CD4-positive, alpha-beta memory T cell (primary cell): ENCODE results near the gene REV1. TPM values are rescaled to one million over a fixed set of nuclear protein-coding genes. Genes with fewer than 3 reads are reported as not detected.
"Not testable (repeated sequence)": the region's sequence is repeated elsewhere in the genome, so short reads cannot be mapped to it uniquely, and the experiment has no call there.

Experiments
- CTCF ChIA-PET: fragments of 350-600 bp; sonication (Branson Sonifier 250); formaldehyde crosslinking; loops from one replicate; lab custom pipeline; 2021; ENCODE audit warnings: inconsistent platforms; ENCODE audit not compliant: partially characterized antibody; lab: Charles Lee
- POLR2A ChIA-PET: fragments of 350-600 bp; sonication (Branson Sonifier 250); formaldehyde crosslinking; loops from one replicate; lab custom pipeline; 2021; ENCODE audit not compliant: partially characterized antibody; lab: Charles Lee
- DNase-seq, 5 donors: peaks; one replicate each; pipeline versions ENCODE4 v3.0.0 to v3.0.0-alpha.2; 2020 to 2022; ENCODE audit warnings: mixed read lengths in 1 of 5
- H3K27ac ChIP-seq: one replicate; pipeline ENCODE4 v1.7.0; 2013; ENCODE audit warnings: low read depth, low read length
- H3K27me3 ChIP-seq: 2 replicates; pipeline ENCODE4 v1.7.0; 2013; ENCODE audit warnings: mild to moderate bottlenecking, low read length, moderate library complexity; ENCODE audit not compliant: insufficient read depth
- H3K36me3 ChIP-seq: 2 replicates; pipeline ENCODE4 v1.7.0; 2013; ENCODE audit warnings: mild to moderate bottlenecking, low read length, moderate library complexity; ENCODE audit not compliant: insufficient read depth
- H3K4me1 ChIP-seq: 2 replicates; pipeline ENCODE4 v1.7.0; 2013; ENCODE audit warnings: mild to moderate bottlenecking, low read length, moderate library complexity; ENCODE audit not compliant: insufficient read depth
- H3K4me3 ChIP-seq, 2 donors: one replicate each; pipeline ENCODE4 v1.7.0; 2013; ENCODE audit warnings: low read length in 2 of 2, mild to moderate bottlenecking in 1 of 2
- H3K9me3 ChIP-seq, 2 donors: one replicate each; pipeline ENCODE4 v1.7.0; 2013; ENCODE audit warnings: low read length in 2 of 2, control low read depth in 1 of 2; ENCODE audit not compliant: control insufficient read depth in 1 of 2
- H3K27ac Mint-ChIP-seq, 7 donors: one replicate each; pipeline ENCODE4 v1.8.0; 2020 to 2021; ENCODE audit warnings: mixed read lengths in 7 of 7, mild to moderate bottlenecking in 6 of 7, inconsistent platforms in 3 of 7, moderate library complexity in 3 of 7
- H3K27me3 Mint-ChIP-seq, 2 donors: one replicate each; pipeline ENCODE4 v1.8.0; 2020 to 2021; ENCODE audit warnings: mixed read lengths in 2 of 2
- H3K36me3 Mint-ChIP-seq, 2 donors: one replicate each; pipeline ENCODE4 v1.8.0; 2020 to 2021; ENCODE audit warnings: mixed read lengths in 2 of 2, inconsistent platforms in 1 of 2, mild to moderate bottlenecking in 1 of 2
- H3K4me1 Mint-ChIP-seq, 4 donors: one replicate each; pipeline ENCODE4 v1.8.0; 2020 to 2021; ENCODE audit warnings: mixed read lengths in 4 of 4, mild to moderate bottlenecking in 1 of 4
- H3K4me3 Mint-ChIP-seq, 8 donors: one replicate each; pipeline ENCODE4 v1.8.0; 2020 to 2021; ENCODE audit warnings: mixed read lengths in 8 of 8, mild to moderate bottlenecking in 7 of 8, moderate library complexity in 6 of 8, inconsistent platforms in 3 of 8
- H3K9me3 Mint-ChIP-seq, 8 donors: one replicate each; pipeline ENCODE4 v1.8.0; 2020 to 2021; ENCODE audit warnings: mixed read lengths in 8 of 8, mild to moderate bottlenecking in 5 of 8, inconsistent platforms in 3 of 8, moderate library complexity in 1 of 8
- intact Hi-C: fragments of 100-400 bp; cut with micrococcal nuclease; formaldehyde crosslinking; loops from one replicate; pipeline ENCODE4 v1.15.1; 2023
- polyA plus RNA-seq, 2 donors: library from polyadenylated mRNA; unstranded; fragments of 300-500 nt; fragmentation: Illumina TruSeq; gene quantifications; one replicate each; pipeline ENCODE4 v1.2.3, GENCODE V29; 2021
- total RNA-seq, 2 experiments: library from RNA; stranded (reverse); gene quantifications; one replicate each; pipeline ENCODE4 v1.2.3, GENCODE V29; 2021

The REV1 gene
- total and polyA plus RNA-seq, 4 experiments from 2014 or later = 17.0 to 62.0 (median 41.2) TPM

DNA sequence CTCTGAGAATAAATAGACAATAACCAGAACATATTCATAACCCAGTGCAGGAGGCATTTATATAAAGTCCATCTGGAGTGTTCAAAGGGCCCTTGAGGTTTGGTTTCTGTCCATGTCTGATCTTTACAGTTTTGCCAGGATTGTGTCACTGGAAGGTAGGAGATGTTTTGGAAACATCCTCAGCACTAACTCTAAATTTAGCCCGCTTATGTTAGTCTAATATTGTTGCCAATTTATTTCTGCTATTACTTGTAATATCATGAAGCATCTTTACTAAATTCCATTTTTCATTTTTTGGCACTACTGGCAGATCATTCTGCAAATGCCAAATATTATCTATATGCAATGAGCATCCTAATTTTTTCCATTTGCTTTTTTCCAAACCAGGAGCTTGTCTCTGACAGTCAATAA lies 22.4 kb upstream of the REV1 start:
- ChIA-PET POLR2A (no interaction called here), CTCF (no interaction called here)
- no peaks in the 10 kb centered on the region for H3K4me1 ChIP-seq
- H3K9me3 Mint-ChIP-seq = no peaks in the 10 kb centered on the region
- H3K27ac ChIP-seq = no peak overlapping the region
- peaks cover 2% of the 10 kb centered on the region in 2 donors for H3K27me3 Mint-ChIP-seq
- intact Hi-C loops = no loop called here
- H3K36me3 ChIP-seq = no peaks in the 10 kb centered on the region
- H3K27ac Mint-ChIP-seq = no peak overlapping the region
- no peaks in the 10 kb centered on the region for H3K4me1 Mint-ChIP-seq
- no peaks in the 10 kb centered on the region for H3K36me3 Mint-ChIP-seq
- no peaks in the 10 kb centered on the region for H3K9me3 ChIP-seq
- no peak for DNase-seq
- no peaks in the 10 kb centered on the region for H3K27me3 ChIP-seq
- no peak overlapping the region for H3K4me3 Mint-ChIP-seq
- H3K4me3 ChIP-seq = no peak overlapping the region

DNA sequence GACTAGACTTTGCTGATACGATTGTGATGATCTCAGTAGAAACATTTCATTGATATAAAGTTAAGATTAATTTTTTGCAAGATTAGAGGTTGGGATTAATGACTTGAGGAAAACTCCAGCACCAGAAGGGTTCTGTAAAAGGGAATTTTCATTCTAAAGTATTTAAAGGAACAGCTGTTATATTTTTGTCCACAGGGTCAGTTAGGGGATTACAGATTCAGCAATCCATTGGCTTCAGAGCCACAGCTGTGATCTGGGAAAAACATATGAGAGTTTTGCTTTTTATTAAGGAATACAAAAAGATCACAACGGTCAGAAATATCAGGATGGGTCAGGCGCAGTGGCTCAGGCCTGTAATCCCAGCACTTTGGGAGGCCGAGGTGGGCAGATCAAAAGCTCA lies 19.6 kb upstream of the REV1 start:
- Histone ChIP-seq H3K4me1 (peaks cover 7% of the 10 kb centered on the region), H3K27me3 (no peaks in the 10 kb centered on the region), H3K36me3 (no peaks in the 10 kb centered on the region), H3K9me3 (no peaks in the 10 kb centered on the region), H3K4me3 (no peak overlapping the region), H3K27ac (no peak overlapping the region)
- CTCF ChIA-PET = no interaction called here
- H3K27me3 Mint-ChIP-seq = peaks cover 0 to 1% of the 10 kb centered on the region in 2 donors
- H3K27ac Mint-ChIP-seq = no peak overlapping the region
- no peak overlapping the region for H3K4me3 Mint-ChIP-seq
- no peaks in the 10 kb centered on the region for H3K9me3 Mint-ChIP-seq
- POLR2A ChIA-PET = no interaction called here
- no peaks in the 10 kb centered on the region for H3K36me3 Mint-ChIP-seq
- intact Hi-C loops = no loop called here
- no peak for DNase-seq
- H3K4me1 Mint-ChIP-seq = peaks cover 5 to 14% (median 10%) of the 10 kb centered on the region in 4 donors

DNA sequence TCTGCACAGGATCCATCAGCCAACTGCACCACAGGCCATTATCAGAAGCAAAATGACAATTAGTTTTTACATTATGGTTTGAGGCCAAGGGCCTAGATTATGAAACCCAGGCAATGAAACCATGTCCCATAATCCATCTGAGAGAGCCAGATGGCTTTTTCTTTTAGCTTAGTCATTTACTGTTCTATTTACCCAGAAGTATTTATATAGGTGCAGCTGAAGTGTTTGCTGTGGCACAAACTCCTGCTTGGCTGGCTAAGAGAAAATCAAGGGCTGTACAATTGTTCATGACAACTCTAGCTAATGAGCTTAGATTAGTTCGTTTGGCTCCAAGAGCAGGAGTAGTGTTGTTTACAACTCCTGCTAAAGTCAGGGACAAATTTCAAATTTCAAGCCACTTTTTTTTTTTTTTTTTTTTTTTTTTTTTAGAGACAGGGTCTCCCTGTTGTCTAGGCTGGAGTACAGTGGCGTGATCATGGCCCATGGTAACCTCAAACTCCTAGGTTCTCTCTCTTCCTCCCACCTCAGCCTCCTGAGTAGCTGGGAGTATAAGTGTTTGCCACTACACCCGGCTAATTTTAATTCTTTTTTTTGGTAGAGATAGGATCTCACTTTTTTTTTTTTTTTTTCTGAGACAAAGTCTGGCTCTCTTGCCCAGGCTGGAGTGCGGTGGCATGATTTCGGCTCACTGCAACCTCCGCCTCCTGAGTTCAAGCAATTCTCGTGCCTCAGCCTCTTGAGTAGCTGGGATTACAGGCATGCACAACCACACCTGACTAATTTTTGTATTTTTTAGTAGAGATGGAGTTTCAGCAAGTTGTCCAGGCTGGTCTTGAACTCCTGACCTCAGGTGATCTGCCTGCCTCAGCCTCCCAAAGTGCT lies 18.4 kb upstream of the REV1 start:
- CTCF ChIA-PET = interaction anchor here (0.7 kb wide), 1 partner anchor 1777 kb away, joined by 3 read pairs; no protein-coding TSS in a partner anchor
- POLR2A ChIA-PET = no interaction called here
- no peak for DNase-seq
- Histone ChIP-seq H3K27me3 (no peaks in the 10 kb centered on the region), H3K36me3 (no peaks in the 10 kb centered on the region), H3K27ac (no peak overlapping the region), H3K4me1 (peaks cover 7% of the 10 kb centered on the region), H3K9me3 (no peaks in the 10 kb centered on the region), H3K4me3 (no peak overlapping the region)
- no peaks in the 10 kb centered on the region for H3K9me3 Mint-ChIP-seq
- H3K36me3 Mint-ChIP-seq = no peaks in the 10 kb centered on the region
- H3K4me1 Mint-ChIP-seq = peaks cover 7 to 18% (median 13%) of the 10 kb centered on the region in 4 donors
- peaks cover 0 to 1% of the 10 kb centered on the region in 2 donors for H3K27me3 Mint-ChIP-seq
- H3K4me3 Mint-ChIP-seq = no peak overlapping the region
- intact Hi-C loops = no loop called here
- no peak overlapping the region for H3K27ac Mint-ChIP-seq

DNA sequence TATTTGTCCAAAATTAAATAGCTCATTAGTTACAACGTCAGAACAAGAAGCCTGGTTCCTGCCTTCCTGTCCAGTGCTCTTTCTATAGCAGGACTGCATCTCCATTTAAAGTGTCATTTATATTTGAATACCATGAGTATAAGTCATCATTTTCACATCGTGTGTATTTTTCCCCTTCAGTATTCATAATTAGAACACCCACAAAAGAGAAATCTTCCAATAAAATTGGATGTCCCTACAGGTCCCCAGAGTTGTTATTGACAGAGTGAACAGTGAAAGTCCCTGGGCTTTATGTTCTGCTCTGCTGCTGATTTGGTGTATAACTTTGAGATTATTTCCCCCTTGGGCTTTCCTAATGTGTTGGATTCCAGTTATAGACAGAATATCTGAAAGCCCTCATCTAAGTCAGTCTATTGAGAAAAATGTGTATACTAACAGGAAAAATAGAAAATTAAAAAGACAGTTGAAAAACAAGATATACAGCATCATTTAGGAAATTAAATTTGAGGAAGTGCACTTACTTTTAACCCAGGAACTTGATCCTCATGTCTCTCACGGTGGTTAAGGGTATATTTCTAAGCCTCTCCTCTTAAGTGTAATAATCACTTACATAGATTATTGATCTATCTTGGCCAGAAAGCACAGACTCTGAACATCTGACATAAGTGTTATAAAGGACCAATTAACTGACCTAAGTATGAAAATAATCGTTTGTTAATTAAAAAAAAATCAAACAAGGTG lies 15.2 kb upstream of the REV1 start:
- peaks cover 7 to 18% (median 13%) of the 10 kb centered on the region in 4 donors for H3K4me1 Mint-ChIP-seq
- H3K27me3 Mint-ChIP-seq = peaks cover 0 to 1% of the 10 kb centered on the region in 2 donors
- ChIA-PET POLR2A (no interaction called here), CTCF (interaction anchor here (0.9 kb wide), 1 partner anchor 1032 kb away, joined by 3 read pairs; no protein-coding TSS in a partner anchor)
- no peaks in the 10 kb centered on the region for H3K36me3 ChIP-seq
- DNase-seq = no peak
- intact Hi-C loops = no loop called here
- no peaks in the 10 kb centered on the region for H3K27me3 ChIP-seq
- H3K9me3 Mint-ChIP-seq = no peaks in the 10 kb centered on the region
- no peaks in the 10 kb centered on the region for H3K9me3 ChIP-seq
- H3K27ac ChIP-seq = no peak overlapping the region
- no peak overlapping the region for H3K4me3 ChIP-seq
- peak overlapping the region in 2 of 7 donors; percentile 26 to 74 for H3K27ac Mint-ChIP-seq
- H3K4me1 ChIP-seq = peaks cover 7% of the 10 kb centered on the region
- peak overlapping the region in 4 of 8 donors; percentile 1 to 55 (median 40) for H3K4me3 Mint-ChIP-seq
- H3K36me3 Mint-ChIP-seq = no peaks in the 10 kb centered on the region

DNA sequence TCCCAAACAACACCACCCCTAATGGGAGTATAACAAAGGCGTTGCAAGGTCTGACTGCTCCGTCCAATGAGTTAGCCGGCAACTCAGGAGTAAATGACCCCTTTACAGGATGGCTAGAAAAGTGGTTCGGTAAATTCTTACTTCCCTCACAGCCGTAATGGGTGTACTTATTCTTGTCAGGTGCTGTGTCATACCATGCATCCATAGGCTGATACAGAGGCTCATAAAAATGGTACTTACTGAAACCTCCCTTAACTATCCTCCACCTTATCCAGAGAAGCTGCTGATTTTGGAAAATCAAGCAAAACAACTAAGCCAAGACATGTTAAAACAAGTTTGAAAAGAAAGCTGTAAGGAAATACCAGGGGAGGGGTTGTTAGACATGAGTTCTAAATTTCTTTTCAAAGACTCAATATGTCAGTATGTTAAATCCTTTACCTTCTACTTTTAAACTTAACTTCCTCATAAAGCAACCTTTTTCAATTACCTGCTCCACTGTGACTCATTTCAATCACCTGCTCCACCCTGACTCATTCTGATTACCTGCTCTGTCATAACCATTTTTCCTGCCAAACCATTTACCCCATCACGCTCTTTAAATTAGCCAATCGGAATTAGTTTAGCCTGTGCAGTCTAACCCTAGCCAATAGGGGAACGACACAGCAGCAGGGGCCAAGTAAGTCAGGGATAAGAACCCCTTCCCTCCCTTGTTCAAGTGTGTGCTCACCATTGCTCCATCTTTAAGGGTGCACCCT lies 14.0 kb upstream of the REV1 start:
- DNase-seq, intact Hi-C loops, H3K27ac ChIP-seq, H3K4me3 ChIP-seq, POLR2A ChIA-PET, H3K36me3 Mint-ChIP-seq, H3K9me3 ChIP-seq, H3K36me3 ChIP-seq, H3K9me3 Mint-ChIP-seq, H3K4me1 ChIP-seq, H3K27me3 ChIP-seq, H3K27me3 Mint-ChIP-seq, CTCF ChIA-PET: not testable (repeated sequence)
- Mint-ChIP-seq H3K27ac (peak overlapping the region in 1 of 7 donors; percentile 16), H3K4me1 (peaks cover 7 to 18% (median 13%) of the 10 kb centered on the region in 4 donors), H3K4me3 (peak overlapping the region in 1 of 8 donors; percentile 22)

DNA sequence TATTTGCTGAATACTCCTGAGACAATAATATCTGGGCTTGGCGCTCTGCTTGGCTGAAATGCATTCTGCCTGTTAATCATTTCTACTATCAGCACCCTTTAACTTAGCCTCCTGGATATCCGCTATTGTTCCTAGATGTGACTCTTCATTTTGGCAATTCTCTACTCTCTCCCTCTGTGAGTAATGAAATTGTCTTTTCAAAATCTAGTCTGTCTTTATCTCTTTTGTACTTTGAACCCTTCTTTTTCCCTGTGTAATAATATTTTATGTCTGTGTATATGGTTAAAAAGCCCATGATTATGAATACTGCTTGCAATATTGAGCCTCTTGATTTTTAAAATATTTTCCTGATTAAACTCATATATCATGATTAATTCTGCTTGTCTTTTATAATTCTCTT lies 6.2 kb upstream of the REV1 start:
- POLR2A ChIA-PET = no interaction called here
- Histone ChIP-seq H3K36me3 (no peaks in the 10 kb centered on the region), H3K4me1 (peaks cover under 1% of the 10 kb centered on the region), H3K27ac (no peak overlapping the region), H3K9me3 (no peaks in the 10 kb centered on the region), H3K4me3 (no peak overlapping the region), H3K27me3 (peaks cover 3% of the 10 kb centered on the region)
- Mint-ChIP-seq H3K4me1 (peaks cover 0 to 5% (median under 1%) of the 10 kb centered on the region in 4 donors), H3K36me3 (no peaks in the 10 kb centered on the region), H3K27ac (no peak overlapping the region), H3K4me3 (no peak overlapping the region), H3K9me3 (no peaks in the 10 kb centered on the region), H3K27me3 (peaks cover 21 to 22% of the 10 kb centered on the region in 2 donors)
- DNase-seq = no peak
- CTCF ChIA-PET = no interaction called here
- intact Hi-C loops = no loop called here
